Measurements from ENCODE around the gene TEX2.

- no peak for TF ChIP-seq EZH2 (IDR thresholded peaks at IDR 0.05; ENCODE audit: low read length)
- TF ChIP-seq, protein P1, sequence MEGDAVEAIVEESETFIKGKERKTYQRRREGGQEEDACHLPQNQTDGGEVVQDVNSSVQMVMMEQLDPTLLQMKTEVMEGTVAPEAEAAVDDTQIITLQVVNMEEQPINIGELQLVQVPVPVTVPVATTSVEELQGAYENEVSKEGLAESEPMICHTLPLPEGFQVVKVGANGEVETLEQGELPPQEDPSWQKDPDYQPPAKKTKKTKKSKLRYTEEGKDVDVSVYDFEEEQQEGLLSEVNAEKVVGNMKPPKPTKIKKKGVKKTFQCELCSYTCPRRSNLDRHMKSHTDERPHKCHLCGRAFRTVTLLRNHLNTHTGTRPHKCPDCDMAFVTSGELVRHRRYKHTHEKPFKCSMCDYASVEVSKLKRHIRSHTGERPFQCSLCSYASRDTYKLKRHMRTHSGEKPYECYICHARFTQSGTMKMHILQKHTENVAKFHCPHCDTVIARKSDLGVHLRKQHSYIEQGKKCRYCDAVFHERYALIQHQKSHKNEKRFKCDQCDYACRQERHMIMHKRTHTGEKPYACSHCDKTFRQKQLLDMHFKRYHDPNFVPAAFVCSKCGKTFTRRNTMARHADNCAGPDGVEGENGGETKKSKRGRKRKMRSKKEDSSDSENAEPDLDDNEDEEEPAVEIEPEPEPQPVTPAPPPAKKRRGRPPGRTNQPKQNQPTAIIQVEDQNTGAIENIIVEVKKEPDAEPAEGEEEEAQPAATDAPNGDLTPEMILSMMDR (optimal IDR thresholded peaks at IDR 0.05 in 1 of 3, IDR thresholded peaks at IDR 0.05 in 1 of 3, conservative IDR thresholded peaks at IDR 0.05 in 1 of 3; ENCODE audit: extremely low read depth in 1 of 3, insufficient read depth in 2 of 3, low read length in 3 of 3) = no peak
Measured at GRCh38 chr17:64296246-64296645, 33.2 kb upstream of the TEX2 start.

All from keratinocyte (primary cell).